Activated CD4-positive, CD25-positive, alpha-beta regulatory T cell treated with anti-CD3 and anti-CD28 coated beads, Interleukin-2, amount 50 U/mL, for 16 hours (primary cell): ENCODE results near the gene VOPP1.
"Not testable (repeated sequence)": the region's sequence is repeated elsewhere in the genome, so short reads cannot be mapped to it uniquely, and the experiment has no call there.

Experiments
- DNase-seq: peaks from one replicate; pipeline ENCODE4 v3.0.0-alpha.2; 2020; ENCODE audit warnings: low read depth, low spot score

Gene VOPP1

DNA sequence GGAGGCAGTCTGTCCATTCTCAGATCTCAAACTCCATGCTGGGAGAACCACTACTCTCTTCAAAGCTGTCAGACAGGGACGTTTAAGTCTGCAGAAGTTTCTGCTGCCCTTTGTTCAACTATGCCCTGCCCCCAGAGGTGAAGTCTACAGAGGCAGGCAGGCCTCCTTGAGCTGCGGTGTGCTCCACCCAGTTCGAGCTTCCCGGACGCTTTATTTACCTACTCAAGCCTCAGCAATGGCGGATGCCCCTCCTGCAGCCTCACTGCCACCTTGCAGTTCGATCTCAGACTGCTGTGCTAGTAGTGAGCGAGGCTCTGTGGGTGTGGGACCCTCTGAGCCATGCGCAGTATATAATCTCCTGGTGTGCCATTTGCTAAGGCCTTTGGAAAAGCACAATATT, 10.4 kb upstream of the VOPP1 start:
- not testable (repeated sequence) for DNase-seq

- no peak for DNase-seq
Measured at GRCh38 chr7:55576753-55577152, 4.5 kb upstream of the VOPP1 start.

DNA sequence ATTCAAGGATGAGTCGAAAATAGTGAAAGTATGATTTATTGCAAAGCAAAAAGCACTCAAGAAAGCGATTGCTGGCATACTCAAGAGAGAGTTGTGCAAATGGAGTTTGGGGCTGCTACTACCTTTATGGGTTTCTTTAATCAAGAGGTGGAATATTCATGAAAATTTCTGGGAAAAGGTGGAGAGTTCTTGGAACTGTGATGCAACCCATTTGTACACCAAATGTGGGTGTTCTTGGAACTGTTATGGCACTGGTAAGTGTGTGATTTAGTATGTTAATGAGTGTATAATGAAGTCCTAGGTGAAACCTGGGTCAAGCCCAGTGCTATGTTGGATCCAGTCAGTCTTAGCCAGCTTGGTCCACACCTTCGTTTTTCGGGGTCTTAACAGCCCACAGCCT, 3.4 kb upstream of the VOPP1 start:
- DNase-seq = no peak

- no peak for DNase-seq
Measured at GRCh38 chr7:55575098-55575497, 2.8 kb upstream of the VOPP1 start.

- DNase-seq = no peak
Measured at GRCh38 chr7:55574051-55574717, 1.9 kb upstream of the VOPP1 start.

GRCh38 chr7:55573234-55573900, 1.1 kb upstream of the VOPP1 start:
- no peak for DNase-seq

DNA sequence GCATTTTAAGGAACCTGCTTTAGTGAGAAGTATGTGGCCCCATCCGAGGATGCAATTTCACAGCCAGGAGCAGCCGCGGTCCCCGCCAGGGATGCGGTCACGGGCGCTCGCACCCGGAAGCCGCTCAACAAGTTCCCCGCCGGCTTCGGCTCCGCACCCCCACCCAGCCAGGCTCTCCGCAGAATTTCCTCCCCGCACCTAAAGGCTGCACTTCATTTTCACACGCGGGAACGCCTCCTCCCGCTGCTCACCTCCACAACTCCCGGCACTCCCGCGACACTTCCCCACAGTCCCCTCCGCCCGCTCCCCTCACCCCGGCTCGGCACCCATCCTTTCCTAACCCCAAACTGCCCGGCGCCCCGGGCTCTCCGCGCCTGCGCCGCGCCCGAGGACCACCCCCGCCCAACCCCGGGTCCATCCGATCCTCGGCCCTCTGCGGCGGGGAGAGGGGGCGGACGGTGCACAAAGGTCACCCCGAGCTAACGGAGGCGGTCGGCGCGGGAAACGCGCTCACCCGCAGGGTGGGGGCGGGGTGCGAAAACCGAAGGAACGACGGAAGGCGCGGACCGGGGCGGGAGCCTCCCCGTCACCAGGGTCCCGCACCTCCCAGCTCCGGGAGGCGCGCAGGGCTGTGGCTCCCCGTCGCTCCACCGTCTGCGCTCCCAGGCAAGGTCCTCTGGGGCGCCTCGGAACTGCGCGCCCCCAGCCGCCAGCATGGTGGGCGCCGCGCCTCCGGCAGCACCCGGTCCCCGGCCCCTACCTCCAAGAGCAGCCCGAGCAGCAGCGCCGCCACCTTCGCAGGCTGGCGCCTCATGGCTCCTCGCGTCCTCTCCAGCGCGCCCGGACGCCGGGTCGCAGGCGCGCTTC, 558 bp downstream of the VOPP1 start:
- no peak for DNase-seq

DNA sequence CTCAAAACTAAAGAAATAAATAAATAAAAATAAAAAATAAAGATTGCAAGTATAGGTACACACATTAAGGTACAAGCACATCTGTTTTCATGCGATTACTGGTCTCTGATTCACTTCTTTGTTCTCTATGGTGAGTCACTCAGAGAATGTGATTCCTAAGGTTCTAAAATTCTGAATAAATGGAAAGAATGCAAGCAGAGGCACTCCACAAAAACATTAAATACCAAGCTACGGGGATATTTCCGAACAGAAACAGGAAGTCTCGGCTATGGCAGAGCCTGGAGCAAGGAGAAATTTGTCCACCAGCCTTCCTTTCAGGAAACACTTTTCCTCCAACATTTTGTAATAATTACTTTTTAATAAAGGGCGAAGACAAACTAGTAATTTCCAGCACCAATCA, 1.4 kb downstream of the VOPP1 start:
- DNase-seq = no peak

DNA sequence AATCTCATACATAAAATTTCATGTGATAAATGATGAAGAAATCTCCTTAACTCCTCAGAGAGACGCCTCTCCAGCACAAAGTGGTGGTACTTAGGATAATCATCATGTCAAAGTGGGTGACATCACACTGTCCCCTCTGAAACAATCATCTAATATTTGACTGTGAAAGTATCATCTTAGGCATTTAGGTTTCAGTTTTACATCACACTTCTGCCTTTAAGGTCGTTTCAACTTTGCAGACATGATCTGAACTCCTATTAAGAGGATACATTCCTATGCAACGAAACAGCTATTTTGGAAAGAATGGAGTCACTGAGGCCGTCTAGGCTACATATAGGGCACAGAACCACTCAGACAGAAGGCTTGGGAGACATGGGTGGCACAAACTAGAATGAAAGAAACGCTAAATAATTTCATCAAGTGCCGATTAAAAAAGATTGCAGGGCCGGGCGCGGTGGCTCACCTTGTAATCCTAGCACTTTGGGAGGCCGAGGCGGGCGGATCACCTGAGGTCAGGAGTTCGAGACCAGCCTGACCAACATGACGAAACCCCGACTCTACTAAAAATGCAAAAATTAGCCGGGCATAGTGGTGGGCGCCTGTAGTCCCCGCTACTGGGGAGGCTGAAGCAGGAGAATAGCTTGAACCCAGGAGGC, 2.0 kb downstream of the VOPP1 start:
- no peak for DNase-seq

- DNase-seq = no peak
Measured at GRCh38 chr7:55569797-55570196, 2.5 kb downstream of the VOPP1 start.

DNA sequence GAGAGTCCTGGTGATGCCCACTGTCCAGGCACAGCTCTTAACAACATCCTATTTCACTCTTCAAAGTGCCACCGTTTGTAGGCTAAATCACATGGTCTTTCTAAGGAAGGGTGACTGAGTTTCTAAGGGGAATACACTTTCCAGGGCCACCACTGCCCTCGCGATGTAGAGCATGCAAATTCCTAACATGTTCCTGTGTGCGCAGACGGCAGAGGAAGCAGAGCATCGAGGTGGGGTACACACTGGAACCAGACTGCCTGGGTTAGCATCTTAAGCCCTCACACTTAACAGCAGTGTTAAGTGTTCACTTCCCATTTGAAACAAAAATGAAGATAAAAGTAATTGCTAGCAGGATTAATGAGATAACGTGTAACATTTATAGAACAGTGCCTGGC, 3.0 kb downstream of the VOPP1 start:
- DNase-seq = no peak

DNA sequence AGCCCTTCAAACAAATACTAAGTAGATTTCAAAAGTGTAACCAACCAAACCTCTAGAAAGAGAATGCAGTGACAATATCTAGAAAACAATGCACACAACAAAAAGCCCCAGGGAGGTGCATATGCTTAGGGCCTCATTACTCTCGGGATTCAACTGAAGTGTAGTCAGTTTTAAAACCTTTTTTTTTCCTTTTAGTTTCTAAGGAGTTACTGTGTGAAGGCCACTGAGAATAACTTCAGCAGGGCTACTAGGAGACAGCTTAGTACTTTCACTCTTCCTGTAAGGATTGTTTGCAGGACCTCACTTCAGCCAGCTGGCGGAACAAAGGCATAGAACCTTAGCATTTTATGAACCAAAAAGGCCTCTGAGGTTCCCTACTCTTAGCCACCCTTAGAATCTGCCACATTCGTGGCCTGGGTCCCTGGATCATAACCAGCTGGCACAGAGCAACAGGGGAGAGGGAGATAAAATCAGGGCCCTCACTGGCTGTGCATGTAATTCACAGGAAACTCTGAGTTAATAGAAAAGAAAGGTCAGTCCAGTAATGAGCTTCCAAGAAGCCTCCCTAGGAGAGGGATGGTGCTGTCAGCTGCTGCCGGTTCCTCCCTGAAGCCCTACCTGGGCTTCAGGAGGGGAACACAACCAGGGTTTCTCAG, 3.6 kb downstream of the VOPP1 start:
- no peak for DNase-seq

- no peak for DNase-seq
Measured at GRCh38 chr7:55567571-55567970, 4.7 kb downstream of the VOPP1 start.

GRCh38 chr7:55565681-55566080, 6.6 kb downstream of the VOPP1 start:
- DNase-seq = no peak

DNA sequence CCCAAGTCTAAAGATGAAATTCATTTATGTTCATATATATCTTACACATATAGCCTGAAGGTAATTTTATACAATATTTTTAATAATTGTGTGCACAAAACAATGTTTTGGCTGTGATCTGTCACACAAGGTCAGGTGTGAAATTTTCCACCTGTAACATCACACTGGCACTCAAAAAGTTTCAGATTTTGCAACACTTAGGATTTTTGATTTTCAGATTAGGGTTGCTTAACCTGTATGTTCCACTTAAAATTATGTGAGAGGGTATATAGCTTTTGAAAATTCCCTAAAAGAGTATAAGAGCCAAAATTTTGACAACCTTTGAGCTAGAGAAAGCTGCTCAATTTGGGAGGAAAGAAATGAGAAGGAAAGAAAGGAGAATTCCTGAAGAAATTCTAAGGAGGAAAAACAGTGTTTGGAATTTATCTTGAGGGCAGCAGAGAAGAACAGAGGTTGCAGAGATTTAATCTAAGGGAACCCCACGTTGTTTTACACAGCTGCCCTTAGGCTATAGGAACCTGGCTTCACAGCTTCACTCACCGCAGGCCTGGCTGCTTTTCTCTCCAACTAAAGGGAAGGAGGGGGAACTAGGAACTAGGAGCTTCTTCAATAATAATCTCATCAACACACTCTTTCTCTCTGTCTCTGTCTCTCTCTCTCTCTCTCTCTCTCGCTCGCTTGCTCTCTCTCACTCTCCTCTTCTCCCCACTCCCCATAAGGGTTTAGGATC, 8.5 kb downstream of the VOPP1 start:
- DNase-seq = no peak

GRCh38 chr7:55561690-55562089, 10.6 kb downstream of the VOPP1 start:
- no peak for DNase-seq

GRCh38 chr7:55558962-55559920, 13.1 kb downstream of the VOPP1 start:
- no peak for DNase-seq

- DNase-seq = no peak
Measured at GRCh38 chr7:55557666-55558188, 14.6 kb downstream of the VOPP1 start.

- no peak for DNase-seq
Measured at GRCh38 chr7:55556492-55556891, 15.8 kb downstream of the VOPP1 start.

DNA sequence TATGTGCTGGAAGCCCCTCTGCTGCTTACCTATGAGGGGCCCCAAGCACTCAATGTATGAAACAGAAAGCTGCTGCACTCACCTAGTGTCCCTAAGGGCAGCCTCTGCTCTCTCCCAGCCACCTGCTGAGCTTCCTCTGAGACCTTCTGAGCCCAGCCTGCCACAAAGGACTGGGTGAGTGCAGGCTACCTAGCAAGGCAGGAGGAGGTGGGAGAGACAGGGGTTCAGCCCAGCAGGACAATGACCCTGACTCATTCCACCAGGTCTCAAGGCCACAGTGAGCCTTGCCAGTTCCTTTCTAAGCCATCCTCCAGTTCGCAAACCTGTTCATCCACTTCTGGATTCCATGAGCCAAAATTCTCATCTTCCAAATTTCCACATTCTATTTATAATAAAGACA, 16.3 kb downstream of the VOPP1 start:
- no peak for DNase-seq
